HPDE6-E6E7 (cell line): ENCODE results near the gene HDHD3.
"Not testable (repeated sequence)": the region's sequence is repeated elsewhere in the genome, so short reads cannot be mapped to it uniquely, and the experiment has no call there.

Experiments used
- DNase-seq: peaks from one replicate; pipeline ENCODE4 v3.0.0; 2011; ENCODE audit warnings: missing footprints; ENCODE audit errors: extremely low spot score

Gene HDHD3

DNA sequence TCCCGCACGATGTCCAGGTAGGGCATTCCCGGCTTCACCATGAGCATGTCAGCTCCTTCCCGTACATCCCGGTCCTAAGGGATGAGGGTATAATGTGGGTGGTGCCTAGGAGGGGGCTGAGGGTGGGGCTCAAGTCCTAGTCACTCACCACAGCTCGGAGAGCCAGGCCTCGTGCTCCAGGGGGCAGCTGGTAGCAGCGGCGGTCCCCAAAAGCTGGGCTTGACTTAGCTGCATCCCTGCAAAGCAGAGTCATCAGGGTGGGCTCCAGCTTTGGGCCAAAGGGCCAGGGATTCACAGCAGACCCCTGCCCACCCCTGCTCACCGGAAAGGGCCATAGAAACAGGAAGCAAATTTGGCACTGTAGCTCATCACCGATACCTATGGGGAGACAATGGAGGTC lies 12.7 kb upstream of the HDHD3 start:
- DNase-seq, result no peak

DNA sequence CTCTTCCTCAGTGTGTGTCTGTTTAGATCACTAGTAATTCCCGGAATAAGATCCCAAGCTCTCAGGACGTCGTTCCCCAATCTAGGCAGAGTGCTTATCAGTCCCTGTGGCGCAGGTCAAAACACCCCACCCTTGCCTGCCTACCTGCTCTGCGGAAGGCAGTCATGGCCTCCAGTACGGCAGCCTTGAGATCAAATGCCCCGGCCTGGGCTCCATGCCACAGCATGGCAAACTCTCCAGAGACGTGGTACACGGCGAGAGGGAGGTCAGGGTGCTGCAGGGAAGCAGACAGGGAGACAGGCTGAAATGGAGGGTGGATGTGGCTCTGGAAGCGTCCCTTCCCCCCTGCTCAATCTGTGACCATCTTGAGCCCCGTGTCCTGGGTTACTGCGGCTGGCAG lies 12.0 kb upstream of the HDHD3 start:
- no peak for DNase-seq

DNA sequence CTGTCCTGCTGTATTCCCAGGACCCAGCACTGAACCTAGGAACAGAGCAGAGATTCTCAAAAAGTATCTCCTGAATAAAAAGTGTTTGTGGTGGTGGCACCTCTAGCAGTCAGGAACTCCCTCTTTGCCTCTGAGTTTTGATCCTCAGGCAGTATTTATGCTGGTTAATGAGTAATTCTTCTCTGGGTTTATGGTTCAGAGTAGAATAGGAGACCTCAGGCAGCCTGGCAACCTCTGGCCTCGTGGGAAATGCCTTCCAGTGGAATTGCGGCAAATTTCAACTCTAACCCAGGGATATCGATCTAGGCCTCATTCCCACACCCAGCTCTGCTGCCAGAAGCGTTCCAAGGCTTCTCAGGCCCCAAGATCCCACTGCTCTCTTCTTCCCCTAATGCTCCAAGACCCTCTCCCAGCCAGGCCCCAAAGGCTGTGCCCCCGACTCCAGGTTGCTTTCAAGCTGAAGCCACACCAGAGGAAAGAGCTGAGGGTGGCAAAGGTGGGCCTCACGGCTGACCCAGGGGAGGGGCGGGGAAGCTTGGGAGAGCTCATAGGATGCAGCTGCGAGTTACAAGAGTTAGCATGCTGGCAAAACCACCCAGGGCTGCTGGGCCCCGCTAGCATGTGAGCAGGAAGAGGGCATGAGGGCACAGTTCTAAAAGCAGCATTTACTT lies 10.9 kb upstream of the HDHD3 start:
- no peak for DNase-seq

DNA sequence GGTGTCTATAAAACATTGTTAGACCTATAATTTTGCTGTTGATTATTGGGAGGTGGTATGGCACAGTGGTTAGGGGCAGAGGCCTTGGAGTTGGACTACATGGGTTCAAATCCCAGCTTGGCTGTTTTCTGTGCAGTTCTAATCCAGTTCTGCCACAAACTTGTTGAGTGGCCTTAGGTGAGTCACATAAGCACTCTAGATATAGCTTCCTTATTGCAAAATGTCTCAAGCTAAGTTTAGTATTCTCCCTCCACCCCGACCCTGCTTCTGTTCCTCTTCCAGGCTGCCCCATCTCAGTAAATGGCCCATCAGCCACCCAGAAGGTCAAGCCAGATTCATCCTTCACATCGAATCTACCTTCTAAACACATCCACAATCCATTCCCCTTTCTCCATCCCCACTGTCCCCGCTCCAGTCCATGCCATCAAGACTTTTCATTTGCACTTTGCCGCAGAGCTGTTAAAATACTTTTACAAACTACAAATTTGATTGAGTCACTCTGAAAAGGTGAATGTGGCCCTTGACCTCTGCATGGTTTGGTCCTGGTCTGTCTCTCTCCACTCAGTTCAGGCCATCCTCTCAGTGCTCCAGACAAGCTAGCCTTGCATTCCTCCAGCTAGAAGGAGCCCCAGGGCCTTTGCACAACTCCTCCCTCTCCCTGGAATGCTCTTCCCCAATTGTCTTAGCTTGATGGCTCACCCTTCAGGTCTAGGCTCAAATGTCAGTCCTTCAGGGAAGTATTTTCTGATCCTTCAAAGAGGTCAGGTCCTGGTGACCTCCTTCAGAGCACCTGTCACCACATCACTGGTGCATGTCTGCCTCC lies 10.0 kb upstream of the HDHD3 start:
- DNase-seq, result no peak

DNA sequence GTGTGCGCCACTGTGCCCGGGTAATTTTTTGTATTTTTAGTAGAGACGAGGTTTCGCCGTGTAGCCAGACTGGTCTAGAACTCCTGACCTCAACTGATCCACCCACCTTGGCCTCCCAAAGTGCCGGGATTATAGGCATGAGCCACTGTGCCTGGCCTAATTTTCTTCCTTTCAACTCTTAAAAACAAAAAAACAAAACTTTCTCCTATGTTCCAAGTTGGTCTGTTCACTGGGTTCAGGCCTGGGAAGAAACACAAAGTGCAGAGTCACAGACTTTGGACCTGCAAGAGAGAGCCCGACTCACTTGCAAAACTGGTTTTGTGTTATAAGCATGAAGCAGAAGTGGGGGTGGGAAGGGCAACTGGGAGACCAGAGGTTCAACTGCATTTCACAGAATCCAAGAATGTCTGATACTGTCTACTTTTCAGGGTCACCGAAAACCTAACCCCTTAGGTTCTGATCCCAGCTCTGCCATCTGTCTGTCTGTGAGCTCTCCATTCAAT lies 5.2 kb upstream of the HDHD3 start:
- DNase-seq, result peak; percentile 50

DNA sequence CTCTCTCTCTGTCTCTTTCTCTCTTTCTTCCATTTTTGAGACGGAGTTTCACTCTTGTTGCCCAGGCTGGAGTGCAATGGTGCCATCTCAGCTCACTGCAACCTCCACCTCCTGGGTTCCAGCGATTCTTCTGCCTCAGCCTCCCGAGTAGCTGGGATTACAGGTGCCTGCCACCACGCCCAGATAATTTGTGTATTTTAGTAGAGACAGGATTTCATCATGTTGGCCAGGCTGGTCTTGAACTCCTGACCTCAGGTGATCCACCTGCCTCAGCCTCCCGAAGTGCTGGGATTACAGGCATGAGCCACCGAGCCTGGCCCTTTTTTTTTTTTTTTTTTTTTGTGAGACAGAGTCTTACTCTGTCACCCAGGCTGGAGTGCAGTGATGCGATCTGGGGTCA lies 4.7 kb upstream of the HDHD3 start:
- DNase-seq, result not testable (repeated sequence)

DNA sequence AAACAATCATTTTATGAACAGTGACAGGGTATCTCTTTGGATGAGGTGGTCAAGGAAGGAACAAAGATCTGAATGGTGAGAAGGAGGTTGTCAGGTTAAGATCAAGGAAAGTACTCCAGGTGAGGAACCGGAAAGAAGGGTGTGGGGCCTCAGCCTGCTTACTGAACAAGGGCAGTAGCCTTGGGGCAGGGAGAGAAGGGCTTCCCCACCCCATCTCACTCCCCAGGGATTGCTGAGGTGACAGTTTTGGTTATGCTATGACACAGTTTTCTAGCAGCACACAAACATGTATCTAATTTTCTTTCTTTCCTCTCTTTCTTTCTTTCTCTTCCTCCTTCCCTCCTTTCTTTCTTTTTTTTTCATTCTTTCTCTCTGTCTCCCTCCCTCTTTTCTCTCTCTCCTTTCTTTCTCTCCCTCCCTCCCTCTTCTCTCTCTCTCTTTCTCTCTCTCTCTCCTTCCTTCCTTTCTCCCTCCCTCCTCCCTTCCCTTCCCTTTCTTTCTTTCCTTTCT lies 4.1 kb upstream of the HDHD3 start:
- DNase-seq, result no peak

DNA sequence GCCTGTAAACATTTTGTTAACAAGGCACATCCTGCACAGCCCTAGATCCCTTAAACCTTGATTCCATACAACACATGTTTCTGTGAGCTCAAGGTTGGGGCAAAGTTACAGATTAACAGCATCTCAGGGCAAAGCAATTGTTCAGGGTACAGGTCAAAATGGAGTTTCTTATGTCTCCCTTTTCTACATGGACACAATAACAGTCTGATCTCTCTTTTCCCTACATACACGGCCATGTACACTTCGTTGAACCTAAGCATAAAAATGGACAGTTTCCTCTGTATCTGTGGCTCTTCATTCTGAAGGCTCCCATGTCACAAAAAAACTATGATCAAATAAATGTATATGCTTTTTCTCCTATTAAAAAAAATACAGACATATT lies 3.0 kb upstream of the HDHD3 start:
- not testable (repeated sequence) for DNase-seq

DNA sequence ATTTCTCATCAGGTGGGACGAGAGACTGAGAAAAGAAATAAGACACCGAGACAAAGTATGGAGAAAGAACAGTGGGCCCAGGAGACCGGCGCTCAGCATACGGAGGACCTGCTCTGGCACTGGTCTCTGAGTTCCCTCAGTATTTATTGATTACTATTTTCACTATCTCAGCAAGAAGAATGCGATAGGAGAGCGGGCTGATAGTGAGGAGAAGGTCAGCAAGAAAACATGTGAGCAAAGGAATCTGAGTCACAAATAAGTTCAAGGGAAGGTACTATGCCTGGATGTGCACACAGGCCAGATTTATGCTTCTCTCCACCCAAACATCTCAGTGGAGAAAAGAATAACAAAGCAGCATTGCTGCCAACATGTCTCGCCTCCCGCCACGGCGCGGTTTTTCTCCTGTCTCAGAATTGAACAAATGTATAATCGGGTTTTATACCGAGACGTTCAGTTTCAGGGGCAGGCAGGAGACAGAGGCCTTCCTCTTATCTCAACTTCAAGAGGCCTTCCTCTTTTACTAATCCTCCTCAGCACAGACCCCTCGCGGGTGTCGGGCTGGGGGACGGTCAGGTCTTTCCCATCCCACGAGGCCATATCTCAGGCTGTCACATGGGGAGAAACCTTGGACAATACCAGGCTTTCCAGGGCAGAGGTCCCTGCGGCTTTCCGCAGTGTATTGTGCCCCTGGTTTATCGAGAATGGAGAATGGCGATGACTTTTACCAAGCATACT lies 2.5 kb upstream of the HDHD3 start:
- DNase-seq, result not testable (repeated sequence)

DNA sequence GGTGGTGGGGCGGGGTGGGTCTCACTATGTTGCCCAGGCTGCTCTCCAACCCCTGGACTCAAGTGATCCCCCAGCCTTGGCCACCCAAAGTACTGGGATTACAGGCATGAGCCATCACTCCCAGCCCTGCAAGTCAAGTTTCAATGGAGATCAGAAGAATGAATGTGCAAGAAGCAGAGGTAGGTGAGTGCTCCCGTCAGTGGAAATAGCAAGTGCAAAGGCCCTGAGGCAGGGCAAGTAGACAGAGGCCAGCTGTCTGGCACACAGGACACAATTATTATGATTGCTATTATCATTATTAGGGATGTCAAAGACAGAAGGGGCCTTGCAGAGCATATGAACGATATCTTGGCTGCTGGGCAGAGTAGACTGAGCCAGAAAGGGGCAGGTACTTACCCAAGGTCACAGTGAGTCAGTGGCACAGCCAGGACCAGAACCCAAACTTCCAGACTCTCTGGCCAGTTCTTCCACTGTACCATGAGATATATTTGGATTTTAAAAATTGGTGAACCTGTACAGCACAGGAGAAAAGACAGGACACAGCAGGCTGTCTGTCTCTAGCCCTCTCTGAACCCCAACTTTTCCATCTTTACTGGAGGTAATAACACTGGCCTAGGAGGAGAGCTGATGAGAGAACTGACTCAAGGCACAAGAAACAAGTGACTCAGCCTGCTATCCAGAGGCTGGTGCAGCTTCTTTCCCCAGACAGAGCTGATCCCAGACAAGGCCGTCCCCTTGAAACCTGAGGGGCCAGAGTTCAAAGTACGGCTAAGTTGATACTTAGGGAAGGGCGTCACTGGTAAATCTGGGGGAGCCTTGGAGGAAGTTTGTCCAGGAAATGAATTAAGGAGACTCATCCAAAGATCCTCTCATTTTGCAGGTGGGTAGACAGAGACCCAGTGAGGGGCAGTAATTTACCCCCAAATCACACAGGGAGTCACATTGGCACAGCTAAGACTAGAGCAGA lies 1.4 kb downstream of the HDHD3 start:
- no peak for DNase-seq

DNA sequence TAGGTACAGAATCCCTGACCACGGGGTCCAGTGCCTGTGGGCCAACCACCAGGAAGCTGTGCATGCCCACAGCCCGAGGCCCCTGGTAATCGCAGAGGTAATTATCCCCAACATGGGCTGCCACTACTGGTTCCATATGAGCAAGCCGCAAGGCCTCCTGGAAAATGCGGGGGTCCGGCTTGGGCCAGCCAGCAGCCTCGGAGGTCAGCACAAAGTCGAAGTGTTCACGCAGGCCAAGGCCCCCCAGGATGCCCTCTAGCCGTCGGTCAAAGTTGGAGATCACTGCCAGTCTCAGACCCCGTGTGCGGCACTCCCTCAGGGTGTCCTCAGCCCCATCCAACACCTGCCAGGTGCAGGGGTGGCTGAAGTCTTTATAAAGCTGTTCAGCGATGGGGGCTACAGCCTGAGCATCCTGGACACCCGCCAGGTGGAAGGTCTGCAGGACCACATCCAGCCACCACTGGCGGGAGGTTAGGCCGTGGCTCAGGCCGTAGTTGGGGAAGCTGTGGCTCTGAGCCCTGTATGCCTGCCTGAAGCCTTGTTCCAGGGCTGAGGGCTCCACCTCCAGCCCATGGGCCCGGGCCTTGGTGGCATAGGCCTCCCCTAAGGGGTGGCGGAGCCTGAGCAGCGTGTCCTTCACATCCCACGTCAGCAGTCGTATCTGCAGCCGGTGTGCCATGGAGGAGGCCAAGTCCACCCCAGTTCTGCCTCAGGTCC lies 3.0 kb downstream of the HDHD3 start:
- DNase-seq, result no peak

DNA sequence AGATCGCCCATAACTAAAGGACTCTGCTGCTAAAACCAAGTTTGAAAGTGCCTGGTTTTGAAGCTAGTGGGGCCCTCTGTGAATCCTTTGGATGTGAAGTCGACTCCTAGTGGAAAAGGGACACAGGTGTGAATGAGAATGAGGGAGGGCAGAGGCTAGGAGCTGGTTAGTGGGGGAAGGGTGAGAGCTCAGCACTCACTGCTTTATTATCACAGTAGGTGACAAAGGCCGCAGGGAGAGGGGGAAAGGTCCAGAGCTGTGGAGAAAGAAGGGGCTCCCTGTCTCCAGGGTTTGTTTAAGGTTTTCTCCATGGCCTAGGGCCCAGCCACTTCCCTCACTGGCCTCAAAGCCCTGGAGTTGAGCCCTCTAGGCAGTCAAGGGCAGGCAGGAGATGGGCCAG lies 3.5 kb downstream of the HDHD3 start:
- DNase-seq, result no peak

DNA sequence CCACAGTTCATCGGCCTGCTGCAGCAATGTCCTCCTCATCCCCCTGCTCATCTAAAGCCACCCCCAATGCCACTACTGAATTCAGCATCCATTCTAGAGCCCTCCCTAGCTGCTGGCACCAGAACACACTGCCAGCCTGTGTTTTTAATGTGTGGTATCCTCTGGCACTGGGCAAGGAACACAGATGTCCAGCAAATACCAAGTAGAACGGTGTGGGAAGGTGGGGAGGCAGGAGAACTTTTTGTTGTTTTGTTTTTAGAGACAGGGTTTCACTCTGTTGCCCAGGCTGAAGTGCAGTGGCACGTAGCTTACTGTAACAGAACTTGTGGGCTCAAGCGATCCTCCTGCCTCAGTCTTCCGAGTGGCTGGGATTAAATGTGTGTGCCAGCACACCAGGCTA lies 4.7 kb downstream of the HDHD3 start:
- no peak for DNase-seq

DNA sequence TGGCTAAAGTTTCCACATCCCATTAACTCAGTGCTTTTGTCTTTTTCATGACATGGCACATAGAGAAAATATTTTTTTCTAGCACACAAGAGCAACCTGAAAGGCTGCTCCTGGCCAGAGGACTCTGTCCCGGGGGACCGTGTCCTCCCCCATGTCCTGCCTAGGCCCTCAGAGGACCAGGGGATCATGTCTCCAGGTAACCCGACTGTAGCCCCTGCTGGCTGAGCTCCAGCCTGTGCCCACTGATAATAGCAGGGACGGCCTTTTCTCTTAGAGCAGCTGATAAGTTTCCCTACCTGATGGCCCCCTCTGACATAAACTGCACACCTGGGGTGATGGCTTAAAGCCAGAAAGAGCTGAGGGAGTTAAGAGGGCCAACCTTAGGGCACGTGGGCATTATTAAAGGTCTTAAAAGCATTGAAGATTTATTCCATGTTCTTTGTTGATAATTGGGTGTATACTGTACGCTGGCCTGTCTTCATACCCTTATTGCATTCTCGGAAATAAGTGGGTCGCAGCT lies 5.9 kb downstream of the HDHD3 start:
- DNase-seq, result no peak

DNA sequence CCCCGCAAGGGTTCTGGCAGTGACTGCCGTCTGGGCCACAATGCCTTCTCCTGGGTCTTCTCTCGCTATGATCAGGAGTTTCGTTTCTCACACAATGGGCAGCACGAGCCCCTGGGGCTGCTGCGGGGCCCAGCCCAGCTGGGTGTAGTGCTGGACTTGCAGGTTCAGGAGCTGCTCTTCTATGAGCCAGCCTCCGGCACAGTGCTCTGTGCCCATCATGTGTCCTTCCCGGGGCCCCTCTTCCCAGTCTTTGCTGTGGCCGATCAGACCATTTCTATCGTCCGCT lies 7.0 kb downstream of the HDHD3 start:
- DNase-seq, result no peak

DNA sequence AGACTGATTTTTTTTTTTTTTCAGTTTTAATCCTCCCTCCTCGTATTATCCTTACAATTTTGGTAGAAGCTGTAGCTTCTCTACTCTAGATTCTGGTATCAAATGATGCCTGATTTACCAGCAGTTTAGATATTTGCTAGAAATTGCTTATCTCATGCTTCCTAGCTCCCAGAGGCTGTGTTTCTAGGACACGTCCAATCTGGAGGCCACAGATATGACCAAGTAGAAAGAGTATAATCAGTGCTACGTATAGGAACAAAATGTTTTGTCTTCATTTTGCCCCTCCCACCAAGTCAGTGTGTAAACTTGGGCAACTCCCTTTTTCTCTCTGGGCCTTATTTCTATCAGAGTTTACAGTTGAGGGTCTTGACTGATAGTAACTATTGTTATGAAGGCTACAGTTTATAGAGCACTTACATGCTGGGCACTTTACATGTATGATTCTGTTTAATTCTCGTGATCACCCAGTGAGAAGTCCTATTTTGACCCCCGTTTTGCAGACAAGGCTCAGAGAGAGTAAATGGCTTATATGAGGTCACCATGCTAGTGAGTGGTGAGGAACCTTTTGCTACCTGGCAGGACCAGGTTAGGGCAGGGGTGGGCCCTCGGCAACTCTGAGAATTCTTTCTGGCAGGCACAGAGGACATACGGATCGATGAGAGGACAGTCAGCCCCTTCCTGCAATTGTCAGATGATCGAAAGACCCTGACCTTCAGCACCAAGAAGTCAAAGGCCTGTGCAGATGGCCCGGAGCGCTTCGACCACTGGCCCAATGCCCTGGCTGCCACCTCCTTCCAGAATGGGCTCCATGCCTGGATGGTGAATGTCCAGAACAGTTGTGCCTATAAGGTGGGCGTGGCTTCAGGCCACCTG lies 7.6 kb downstream of the HDHD3 start:
- DNase-seq, result no peak

DNA sequence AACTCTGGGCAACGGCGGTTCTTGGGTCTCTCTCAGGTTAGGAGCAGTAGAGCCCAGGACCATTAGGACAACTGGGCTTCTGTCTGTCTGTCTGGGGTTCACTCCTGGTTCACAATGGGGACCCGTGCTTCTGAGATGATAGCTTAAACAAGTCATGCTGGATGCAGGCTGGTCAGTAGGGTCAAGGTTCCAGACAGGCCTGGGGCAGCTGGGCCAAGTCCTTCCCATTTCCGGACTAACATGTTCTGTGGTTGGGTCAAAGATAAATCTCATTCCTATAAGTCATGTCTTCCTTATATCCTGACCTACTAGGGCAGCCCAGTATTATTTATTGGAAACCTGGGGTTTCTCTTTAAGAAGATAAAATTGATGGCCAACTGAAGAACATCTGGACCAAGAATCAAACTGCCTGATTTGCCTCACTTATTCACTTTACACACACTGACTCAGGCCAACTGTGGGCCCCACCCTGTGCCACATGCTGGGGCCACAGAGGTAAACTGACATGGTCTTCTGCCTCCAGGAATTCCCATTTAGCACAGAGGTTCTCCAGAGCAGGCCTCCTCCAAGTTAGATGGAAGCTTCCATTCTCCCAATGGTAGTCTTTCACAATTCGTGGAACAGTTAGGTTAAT lies 8.3 kb downstream of the HDHD3 start:
- no peak for DNase-seq

DNA sequence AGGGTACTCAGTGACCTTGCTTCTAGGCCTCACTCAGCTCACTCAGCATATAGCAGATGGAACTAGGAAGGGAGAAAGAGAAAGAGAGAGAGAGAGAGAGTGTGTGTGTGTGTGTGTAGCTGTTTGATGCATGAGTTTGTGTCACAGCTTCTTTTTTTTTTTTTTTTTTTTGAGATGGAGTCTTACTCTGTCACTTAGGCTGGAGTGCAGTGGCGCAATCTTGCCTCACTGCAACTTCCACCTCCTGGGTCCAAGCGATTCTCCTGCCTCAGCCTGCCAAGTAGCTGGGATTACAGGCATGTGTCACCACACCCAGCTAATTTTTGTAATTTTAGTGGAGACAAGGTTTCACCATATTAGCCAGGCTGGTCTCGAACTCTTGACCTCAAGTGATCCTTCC lies 11.1 kb downstream of the HDHD3 start:
- DNase-seq, result not testable (repeated sequence)

DNA sequence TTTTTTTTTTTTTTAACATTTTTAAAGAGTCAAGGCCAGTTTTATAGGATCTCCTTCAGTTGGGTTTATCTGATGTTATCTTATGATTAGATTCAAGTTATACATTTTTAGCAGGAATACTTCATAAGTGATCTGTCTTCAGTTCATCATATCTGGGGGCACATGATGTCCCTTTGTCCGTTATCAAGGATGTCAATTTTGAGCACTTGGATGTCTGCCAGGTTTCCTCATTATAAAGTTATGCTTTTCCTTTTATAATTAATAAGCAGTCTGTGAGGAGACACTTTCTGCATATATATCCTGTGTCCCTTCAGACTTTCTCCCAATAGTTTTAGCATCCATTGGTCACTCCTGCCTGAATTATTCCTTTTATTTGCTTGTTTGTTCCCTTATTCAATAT lies 11.8 kb downstream of the HDHD3 start:
- DNase-seq, result no peak
